HG03457 (cell line): ENCODE data around the gene CADM3.

Experiments used
- ATAC-seq: cut with Tn5 transposase; IDR thresholded peaks from one replicate; pipeline ENCODE4 v1.9.1; 2021; ENCODE audit warnings: moderate number of reproducible peaks; ENCODE audit not compliant: unreplicated experiment

The CADM3 gene

GRCh38 chr1:159204161-159205141 lies 33.0 kb downstream of the CADM3 start, which contains the start of gene ACKR1:
TSS of gene ACKR1 (plus strand) at chr1:159204875. CDS start at chr1:159204960, 85 bp downstream.
- no peak for ATAC-seq

DNA sequence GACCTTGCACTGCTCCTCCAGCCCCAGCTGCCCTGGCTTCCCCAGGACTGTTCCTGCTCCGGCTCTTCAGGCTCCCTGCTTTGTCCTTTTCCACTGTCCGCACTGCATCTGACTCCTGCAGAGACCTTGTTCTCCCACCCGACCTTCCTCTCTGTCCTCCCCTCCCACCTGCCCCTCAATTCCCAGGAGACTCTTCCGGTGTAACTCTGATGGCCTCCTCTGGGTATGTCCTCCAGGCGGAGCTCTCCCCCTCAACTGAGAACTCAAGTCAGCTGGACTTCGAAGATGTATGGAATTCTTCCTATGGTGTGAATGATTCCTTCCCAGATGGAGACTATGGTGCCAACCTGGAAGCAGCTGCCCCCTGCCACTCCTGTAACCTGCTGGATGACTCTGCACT lies 33.8 kb downstream of the CADM3 start:
- ATAC-seq = no peak

- no peak for ATAC-seq
Observed at GRCh38 chr1:159206110-159206509, 34.7 kb downstream of the CADM3 start.

- ATAC-seq = no peak
Observed at GRCh38 chr1:159207080-159207479, 35.7 kb downstream of the CADM3 start.

- ATAC-seq = no peak
Observed at GRCh38 chr1:159207774-159208173, 36.4 kb downstream of the CADM3 start.

DNA sequence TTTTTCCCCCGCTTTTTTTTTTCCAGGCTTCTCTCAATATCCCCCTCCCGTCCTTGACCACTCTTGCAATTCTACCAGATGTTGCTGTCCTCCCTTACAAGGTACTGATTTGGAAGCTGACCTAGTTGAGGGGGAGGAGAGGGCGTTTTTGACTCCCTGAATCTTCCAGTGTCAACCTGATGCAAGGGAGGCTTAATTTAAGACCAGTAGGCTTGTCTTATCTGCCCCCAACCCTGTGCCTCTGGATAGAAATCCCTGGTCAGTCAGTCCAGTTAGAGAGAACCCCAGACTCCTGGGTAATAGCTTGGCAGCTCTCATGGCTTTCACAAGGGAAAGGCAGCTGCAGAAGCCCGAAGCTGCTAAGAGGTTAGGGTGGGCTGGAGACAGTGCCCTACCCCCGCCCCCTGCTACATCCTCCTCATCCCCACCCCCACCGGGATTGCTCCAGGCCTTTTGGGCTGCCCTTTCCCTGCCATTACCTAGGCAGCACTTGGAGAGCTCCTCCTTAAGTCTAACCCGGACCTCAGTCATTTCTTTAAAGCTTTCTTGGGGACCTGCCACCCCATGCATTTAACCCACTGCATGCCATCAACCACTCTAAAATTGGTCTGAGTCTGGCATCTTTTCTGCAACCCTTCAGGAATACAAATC lies 36.9 kb downstream of the CADM3 start:
- no peak for ATAC-seq

DNA sequence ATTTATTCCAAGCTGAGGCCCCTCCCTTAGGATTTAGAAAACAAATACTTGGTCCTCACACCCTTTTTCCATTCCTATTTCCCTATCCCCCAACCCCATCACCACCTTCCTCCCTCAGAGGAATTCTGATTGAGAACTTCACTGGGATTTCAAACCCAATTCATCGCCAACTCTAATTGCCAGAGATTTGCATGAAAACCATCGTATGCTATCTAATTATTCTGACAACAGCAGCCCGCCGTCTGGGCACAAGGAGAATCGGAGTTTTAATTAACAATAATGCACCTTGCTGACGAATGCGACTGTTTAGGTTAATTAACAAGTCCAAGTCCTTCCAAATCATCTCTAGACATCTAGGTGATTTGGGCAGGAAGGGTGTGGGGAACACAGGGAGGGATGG lies 37.6 kb downstream of the CADM3 start:
- no peak for ATAC-seq

DNA sequence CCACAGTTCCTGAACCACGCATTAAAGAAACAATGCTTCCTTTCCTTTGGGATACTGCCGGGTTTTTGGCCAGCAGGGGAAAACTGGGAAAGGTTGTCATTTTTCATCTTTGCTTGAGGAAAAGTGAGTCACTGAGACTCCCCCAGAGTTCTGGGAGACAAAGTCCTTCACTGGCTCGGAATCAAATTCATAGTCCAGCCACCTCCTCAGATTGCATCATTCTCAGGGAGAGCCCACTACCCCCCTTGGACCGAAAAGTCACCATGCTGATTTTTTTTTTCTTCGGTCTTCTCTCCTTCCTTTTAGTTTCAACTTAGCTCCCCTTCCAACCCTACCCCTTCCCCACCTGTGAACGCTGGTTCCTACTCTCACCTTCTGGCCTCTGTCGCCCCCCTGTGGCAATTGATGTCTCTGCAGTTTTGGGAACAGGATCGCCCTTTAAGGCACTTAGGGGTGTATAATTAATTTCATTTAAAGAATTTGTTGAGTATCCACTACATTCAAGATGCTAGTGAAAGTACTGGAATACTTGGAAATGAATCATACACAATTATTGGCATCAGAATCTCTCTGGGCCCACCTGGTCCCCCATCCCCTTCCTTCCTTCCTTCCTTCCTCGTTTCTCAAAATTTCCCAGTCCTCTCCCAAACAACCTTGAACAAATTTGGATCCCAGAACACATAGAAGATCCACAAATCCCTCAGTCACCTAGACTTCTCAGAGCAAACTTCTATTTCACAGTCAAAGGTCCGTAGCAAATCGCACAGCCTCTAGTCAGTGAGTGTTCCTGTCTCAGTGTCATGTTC lies 40.1 kb downstream of the CADM3 start:
- ATAC-seq = no peak

DNA sequence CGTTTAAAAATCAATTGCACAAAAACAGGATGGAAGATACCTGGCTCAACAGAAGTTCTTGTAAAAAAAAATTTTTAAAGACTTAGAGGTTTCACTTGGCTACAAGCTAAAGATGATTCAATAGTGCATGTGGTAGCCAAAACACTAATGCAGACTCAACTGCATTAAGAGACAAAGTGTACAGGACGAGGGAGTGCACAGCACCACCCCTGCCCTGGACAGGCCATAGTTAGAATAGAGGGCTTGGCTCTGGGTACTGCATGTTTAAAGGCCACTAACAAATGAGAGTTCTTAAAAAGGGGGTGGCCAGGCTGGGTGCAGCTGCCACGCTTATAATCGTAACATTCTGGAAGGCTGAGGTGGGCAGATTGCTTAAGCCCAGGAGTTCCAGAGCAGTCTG lies 41.2 kb downstream of the CADM3 start:
- ATAC-seq = no peak

DNA sequence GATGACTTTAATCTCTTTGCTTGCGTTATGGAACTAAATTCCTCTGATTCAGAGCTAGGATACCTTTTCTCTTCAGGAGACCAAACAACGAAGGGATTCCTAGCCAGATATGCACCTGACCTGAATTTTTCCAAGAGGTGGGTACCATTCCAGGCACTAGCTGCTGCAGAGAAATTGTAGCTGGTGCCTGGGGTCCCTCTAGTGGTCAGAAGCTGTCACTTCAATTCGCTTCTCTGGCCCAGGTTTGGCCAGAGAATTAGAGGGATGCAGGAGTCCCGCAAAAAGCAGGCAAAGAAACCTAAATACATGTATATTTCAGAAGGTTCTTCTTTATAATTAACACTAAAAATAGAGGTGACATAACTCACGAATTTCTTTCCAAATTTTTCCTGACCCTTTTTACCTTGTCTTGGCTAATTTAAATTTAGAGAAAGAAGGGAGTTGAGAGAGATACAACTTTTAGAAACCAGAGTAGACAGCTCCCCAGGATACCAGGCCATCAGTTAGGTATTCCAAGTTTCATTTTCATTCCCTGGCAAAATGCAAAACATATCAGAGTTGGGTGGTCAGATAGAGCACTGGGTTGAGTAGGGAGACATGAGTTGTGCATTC lies 42.8 kb downstream of the CADM3 start:
- ATAC-seq = no peak

DNA sequence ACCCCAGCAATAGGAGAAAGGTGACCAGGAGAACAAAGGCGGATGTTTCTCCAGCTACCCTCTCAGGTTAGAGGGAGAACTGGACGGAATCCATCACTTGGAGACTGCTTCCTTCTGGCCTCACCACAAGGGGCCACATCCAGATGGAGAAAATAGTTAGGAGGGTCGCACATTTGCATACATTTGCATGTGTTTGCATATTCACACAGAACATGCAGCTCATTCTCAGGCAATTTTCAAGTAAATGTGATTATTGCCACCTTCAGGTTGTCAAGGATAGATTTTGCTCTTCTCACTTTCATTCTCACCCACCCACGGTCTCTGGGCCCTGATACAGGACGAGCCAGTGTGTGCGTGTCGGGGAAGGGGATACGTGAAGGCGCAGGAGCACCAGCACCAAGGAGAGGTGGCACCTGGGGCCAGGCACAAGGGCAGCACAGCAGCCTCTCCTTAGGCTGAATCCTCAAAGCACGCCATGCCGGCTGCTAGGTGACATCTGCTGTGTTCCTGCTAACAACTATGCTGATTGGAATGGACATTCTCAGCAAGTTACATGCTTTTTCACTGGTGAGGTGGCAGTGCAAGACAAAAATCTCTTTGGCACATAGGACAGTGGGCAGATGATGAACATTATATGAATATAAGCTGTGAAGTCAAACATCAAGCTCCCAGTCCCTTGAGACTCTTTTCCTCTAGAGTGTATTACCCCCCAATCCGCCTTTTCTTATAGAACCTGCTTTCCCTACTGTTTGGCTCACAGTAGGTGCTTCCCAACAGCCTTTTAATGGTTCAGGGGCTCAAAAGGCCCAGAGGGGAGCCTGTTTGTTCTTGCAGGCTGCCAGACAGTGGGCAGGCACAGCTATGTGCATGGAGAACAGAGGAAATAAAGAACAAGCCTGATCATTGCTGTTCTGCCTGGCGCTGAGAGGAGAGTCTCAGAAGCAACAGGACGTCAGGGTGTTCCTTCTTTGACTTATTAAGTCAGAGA lies 47.5 kb downstream of the CADM3 start:
- ATAC-seq = no peak

DNA sequence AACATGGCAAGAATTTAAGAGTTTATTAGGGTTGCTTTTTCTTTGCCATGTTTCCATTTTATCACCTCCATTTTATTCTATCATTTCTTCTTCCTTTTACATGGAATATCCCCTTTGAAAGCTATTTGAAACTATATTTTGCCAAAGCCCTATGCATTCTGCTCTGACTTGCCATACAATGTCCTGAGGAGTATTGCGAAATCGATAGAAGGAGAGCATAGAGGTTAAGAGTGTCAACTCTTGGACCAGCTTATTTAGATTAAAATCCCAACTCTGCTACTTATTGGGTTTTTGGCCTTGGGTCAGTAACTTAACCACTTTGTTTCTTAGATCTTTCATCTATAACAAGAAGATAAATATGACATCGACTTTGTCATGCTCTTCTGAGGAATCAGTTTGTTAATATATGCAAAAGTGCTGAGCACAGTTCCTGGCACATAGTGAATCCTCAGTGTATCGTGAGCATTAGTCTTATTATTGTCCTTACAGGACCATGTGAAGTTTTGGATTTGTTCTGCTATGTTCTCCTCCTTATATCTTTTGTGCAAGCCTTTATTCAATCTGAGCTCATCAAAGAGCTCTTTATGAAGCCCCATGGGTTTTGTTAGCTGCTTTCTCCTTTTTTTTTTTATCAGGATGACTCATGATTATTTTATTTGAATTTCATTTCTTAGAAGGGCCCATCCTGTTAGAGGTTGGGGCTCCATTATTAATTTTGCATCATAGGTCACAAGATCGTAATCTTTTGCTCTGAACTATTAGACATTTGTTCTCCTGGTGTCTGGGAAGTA lies 50.9 kb downstream of the CADM3 start:
- ATAC-seq = no peak

- no peak for ATAC-seq
Observed at GRCh38 chr1:159223004-159223403, 51.6 kb downstream of the CADM3 start.

GRCh38 chr1:159228554-159228953 lies 57.1 kb downstream of the CADM3 start:
- no peak for ATAC-seq

DNA sequence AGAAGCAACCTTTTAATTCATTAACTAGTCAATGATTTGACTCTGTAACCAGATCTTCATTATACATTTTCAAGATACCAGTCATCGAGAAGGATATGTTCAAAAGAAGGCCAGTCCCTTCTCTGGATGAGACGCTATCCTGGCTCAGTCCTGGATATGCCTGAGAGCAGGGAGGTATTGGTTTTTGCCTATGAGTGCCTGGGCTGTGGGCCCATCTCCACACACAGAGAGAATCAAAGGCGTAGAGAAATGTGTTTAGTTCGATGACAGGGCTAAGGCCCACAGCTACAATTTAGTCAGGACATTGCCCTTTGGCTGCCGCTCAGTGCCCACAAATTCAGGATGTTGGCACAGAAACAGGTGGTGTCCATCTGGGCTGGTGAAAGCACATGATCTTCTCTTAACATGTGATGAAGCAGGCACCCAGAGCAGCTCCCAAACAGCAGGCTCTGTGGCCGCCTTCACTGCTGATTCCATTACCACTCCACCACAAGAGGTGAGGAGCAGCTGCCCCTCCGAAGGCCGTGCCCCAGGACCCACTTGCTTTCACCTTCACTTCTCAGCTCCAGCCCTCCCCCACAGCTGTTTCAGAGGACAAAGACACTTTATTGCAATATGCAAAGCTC lies 58.0 kb downstream of the CADM3 start:
- ATAC-seq = no peak

GRCh38 chr1:159229896-159230295 lies 58.5 kb downstream of the CADM3 start:
- ATAC-seq = no peak

- no peak for ATAC-seq
Observed at GRCh38 chr1:159239551-159240220, 68.3 kb downstream of the CADM3 start.

- ATAC-seq = no peak
Observed at GRCh38 chr1:159247266-159247665, 75.9 kb downstream of the CADM3 start.
